SK-N-SH treated with all-trans-retinoic acid at 6 μM for 48 hours (cell line): Measurements from ENCODE around the gene GFM1.

Source experiments
- ATAC-seq: fragments of 200-7000 bp; cut with Tn5 transposase; 3 replicates; pipeline ENCODE4 v1.9.1; 2020; ENCODE audit warnings: mild to moderate bottlenecking, moderate library complexity
- CSDC2 ChIP-seq: fragments of 250-450 bp; sonication (Bioruptor Pico); IDR thresholded peaks from 2 replicates; pipeline ENCODE4 v1.5.0; 2020; ENCODE audit warnings: mild to moderate bottlenecking, moderate library complexity
- ESRRG ChIP-seq: fragments of 250-450 bp; sonication (Bioruptor Pico); IDR thresholded peaks from 2 replicates; pipeline ENCODE4 v1.6.1; 2021; ENCODE audit warnings: mild to moderate bottlenecking
- GLIS3 ChIP-seq: fragments of 250-450 bp; sonication (Bioruptor Pico); IDR thresholded peaks from 2 replicates; pipeline ENCODE4 v1.5.0; 2020; ENCODE audit warnings: mild to moderate bottlenecking, moderate library complexity
- ISL1 ChIP-seq: fragments of 250-450 bp; sonication (Bioruptor Pico); IDR thresholded peaks from 2 replicates; pipeline ENCODE4 v2.1.2; 2022; ENCODE audit warnings: mild to moderate bottlenecking, moderate library complexity
- PPARA ChIP-seq: fragments of 250-450 bp; sonication (Bioruptor Pico); IDR thresholded peaks from 2 replicates; pipeline ENCODE4 v1.5.0; 2020; ENCODE audit warnings: mild to moderate bottlenecking, borderline replicate concordance
- RARB ChIP-seq: fragments of 250-450 bp; sonication (Bioruptor Pico); IDR thresholded peaks from 2 replicates; pipeline ENCODE4 v1.8.0; 2021; ENCODE audit warnings: mild to moderate bottlenecking, moderate library complexity
- SNAI2 ChIP-seq: fragments of 250-450 bp; sonication (Bioruptor Pico); IDR thresholded peaks from 2 replicates; pipeline ENCODE4 v1.5.0; 2020; ENCODE audit warnings: mild to moderate bottlenecking, moderate library complexity
- TCF4 ChIP-seq: fragments of 250-450 bp; sonication (Bioruptor Pico); IDR thresholded peaks from 2 replicates; pipeline ENCODE4 v1.8.0; 2021; ENCODE audit warnings: mild to moderate bottlenecking, moderate library complexity, borderline replicate concordance
- TOX ChIP-seq: fragments of 250-450 bp; sonication (Bioruptor Pico); IDR thresholded peaks from 2 replicates; pipeline ENCODE4 v1.8.0; 2021; ENCODE audit warnings: mild to moderate bottlenecking, moderate library complexity, borderline replicate concordance
- ZC3H10 ChIP-seq: fragments of 250-450 bp; sonication (Bioruptor Pico); IDR thresholded peaks from 2 replicates; pipeline ENCODE4 v1.5.1; 2021; ENCODE audit warnings: mild to moderate bottlenecking, moderate library complexity
- ZFP3 ChIP-seq: fragments of 250-450 bp; sonication (Bioruptor Pico); IDR thresholded peaks from 2 replicates; pipeline ENCODE4 v1.5.0; 2020; ENCODE audit warnings: mild to moderate bottlenecking, moderate library complexity
- ZFP30 ChIP-seq: fragments of 450-650 bp; formaldehyde crosslinking; IDR thresholded peaks from 2 replicates; pipeline ENCODE4 v1.5.0; 2022; ENCODE audit warnings: mild to moderate bottlenecking, moderate library complexity
- ZNF565 ChIP-seq: fragments of 450-650 bp; formaldehyde crosslinking; conservative IDR thresholded peaks from 2 replicates; pipeline ENCODE4 v1.5.0; 2020; ENCODE audit warnings: low read depth, mild to moderate bottlenecking, moderate library complexity
- ZNF8 ChIP-seq: fragments of 450-650 bp; formaldehyde crosslinking; IDR thresholded peaks from 2 replicates; pipeline ENCODE4 v1.5.0; 2020; ENCODE audit warnings: mild to moderate bottlenecking, moderate library complexity
- TF ChIP-seq, protein P1 (sequence below): fragments of 250-450 bp; sonication (Bioruptor Pico); IDR thresholded peaks from 2 replicates; pipeline ENCODE4 v1.8.0; 2020; ENCODE audit warnings: mild to moderate bottlenecking, moderate library complexity, borderline replicate concordance
- TF ChIP-seq, protein P2 (sequence below): fragments of 250-450 bp; sonication (Bioruptor Pico); IDR thresholded peaks from 2 replicates; pipeline ENCODE4 v1.8.0; 2021; ENCODE audit warnings: low read depth, mild to moderate bottlenecking, moderate library complexity, borderline replicate concordance
- TF ChIP-seq, protein P3 (sequence below): fragments of 250-450 bp; sonication (Bioruptor Pico); IDR thresholded peaks from 2 replicates; pipeline ENCODE4 v1.5.1; 2020; ENCODE audit warnings: low read depth, mild to moderate bottlenecking, moderate library complexity
- TF ChIP-seq, protein P4 (sequence below): fragments of 250-450 bp; sonication (Bioruptor Pico); IDR thresholded peaks from 2 replicates; pipeline ENCODE4 v1.5.1; 2021; ENCODE audit warnings: mild to moderate bottlenecking, moderate library complexity
- TF ChIP-seq, protein P5 (sequence below): fragments of 250-450 bp; sonication (Bioruptor Pico); IDR thresholded peaks from 2 replicates; pipeline ENCODE4 v1.5.0; 2020; ENCODE audit warnings: mild to moderate bottlenecking, moderate library complexity

Gene GFM1

DNA sequence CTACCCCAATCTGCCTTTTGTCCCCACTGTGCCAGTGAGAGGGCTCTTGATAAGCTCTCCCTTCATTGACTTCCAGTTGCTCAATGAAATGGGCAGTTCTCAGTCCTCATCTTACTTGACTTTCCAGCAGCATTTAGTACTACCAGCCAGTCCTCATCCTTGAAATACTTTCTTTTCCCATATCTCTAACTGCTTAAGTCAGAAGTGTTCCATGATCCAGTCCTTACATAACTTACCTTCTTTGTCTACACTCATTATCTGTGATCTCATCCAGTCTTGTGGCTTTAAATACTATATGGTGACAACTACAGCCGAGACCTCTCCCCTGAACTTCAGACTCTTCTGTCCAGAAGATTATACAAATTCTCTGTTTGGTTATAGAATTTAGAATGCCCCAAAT, 59.2 kb downstream of the GFM1 start (continued):
- TF ChIP-seq, protein P1, sequence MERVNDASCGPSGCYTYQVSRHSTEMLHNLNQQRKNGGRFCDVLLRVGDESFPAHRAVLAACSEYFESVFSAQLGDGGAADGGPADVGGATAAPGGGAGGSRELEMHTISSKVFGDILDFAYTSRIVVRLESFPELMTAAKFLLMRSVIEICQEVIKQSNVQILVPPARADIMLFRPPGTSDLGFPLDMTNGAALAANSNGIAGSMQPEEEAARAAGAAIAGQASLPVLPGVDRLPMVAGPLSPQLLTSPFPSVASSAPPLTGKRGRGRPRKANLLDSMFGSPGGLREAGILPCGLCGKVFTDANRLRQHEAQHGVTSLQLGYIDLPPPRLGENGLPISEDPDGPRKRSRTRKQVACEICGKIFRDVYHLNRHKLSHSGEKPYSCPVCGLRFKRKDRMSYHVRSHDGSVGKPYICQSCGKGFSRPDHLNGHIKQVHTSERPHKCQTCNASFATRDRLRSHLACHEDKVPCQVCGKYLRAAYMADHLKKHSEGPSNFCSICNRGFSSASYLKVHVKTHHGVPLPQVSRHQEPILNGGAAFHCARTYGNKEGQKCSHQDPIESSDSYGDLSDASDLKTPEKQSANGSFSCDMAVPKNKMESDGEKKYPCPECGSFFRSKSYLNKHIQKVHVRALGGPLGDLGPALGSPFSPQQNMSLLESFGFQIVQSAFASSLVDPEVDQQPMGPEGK (CRISPR knock-in tag): no peak
- TF ChIP-seq ISL1 (CRISPR knock-in tag): no peak
- TF ChIP-seq ZFP3: no peak
- TF ChIP-seq ZNF565 (CRISPR knock-in tag): no peak
- TF ChIP-seq, all 23 proteins: peak for 0

DNA sequence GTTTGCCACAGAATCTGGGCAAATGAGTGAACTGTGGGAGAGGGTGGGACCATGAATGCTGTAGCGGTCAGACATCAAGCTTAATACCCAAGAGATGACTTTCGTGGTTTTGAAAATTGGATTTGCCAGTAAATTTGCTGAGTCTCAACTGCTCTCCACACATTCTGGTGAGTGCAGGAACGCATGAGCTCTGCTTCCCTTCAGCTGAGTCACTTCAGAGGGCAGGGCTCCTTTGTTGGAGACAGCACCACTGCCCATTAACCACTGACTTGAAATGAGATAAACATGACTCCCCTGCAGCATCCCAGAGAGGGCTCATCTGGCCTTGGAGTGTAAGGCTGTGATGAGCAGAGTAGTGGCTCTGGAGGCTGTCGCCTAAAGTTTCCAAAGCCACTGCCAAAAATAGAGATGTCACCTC, 65.3 kb downstream of the GFM1 start:
- ATAC-seq: peak; percentile 99
- TF ChIP-seq, protein P2, sequence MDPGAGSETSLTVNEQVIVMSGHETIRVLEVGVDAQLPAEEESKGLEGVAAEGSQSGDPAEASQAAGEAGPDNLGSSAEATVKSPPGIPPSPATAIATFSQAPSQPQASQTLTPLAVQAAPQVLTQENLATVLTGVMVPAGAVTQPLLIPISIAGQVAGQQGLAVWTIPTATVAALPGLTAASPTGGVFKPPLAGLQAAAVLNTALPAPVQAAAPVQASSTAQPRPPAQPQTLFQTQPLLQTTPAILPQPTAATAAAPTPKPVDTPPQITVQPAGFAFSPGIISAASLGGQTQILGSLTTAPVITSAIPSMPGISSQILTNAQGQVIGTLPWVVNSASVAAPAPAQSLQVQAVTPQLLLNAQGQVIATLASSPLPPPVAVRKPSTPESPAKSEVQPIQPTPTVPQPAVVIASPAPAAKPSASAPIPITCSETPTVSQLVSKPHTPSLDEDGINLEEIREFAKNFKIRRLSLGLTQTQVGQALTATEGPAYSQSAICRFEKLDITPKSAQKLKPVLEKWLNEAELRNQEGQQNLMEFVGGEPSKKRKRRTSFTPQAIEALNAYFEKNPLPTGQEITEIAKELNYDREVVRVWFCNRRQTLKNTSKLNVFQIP: no peak
- TF ChIP-seq RARB (no peak), ESRRG (no peak), ISL1 (CRISPR knock-in tag) (peak; percentile 75; the same call in 1 of the 2 replicates), ZC3H10 (CRISPR knock-in tag) (no peak), ZFP30 (CRISPR knock-in tag) (no peak), TOX (CRISPR knock-in tag) (no peak), CSDC2 (CRISPR knock-in tag) (no peak), ZNF8 (no peak)
- TF ChIP-seq, protein P1 (CRISPR knock-in tag): peak; percentile 29; the same call in 1 of the 2 replicates
- TF ChIP-seq, protein P3, sequence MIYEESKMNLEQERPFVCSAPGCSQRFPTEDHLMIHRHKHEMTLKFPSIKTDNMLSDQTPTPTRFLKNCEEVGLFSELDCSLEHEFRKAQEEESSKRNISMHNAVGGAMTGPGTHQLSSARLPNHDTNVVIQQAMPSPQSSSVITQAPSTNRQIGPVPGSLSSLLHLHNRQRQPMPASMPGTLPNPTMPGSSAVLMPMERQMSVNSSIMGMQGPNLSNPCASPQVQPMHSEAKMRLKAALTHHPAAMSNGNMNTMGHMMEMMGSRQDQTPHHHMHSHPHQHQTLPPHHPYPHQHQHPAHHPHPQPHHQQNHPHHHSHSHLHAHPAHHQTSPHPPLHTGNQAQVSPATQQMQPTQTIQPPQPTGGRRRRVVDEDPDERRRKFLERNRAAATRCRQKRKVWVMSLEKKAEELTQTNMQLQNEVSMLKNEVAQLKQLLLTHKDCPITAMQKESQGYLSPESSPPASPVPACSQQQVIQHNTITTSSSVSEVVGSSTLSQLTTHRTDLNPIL (CRISPR knock-in tag): no peak

DNA sequence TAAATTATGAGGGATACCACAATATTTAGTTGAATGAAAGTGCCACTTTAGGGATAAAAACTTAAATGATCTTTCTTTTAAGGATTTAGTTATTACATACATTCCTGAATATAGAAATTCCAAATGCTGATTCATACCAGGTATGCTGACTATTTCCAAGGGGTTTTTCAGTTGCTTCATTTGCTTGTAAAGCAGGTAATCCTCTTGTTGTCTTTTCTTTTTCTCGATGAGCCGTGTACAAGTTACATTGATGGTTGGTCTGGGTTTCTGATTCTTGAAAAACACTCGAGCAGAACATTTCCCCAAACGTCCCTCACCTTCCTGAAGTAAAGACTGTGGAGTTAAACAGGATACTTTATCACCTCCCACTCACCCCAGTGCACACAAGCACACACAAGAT, 66.3 kb downstream of the GFM1 start:
- TF ChIP-seq, protein P4, sequence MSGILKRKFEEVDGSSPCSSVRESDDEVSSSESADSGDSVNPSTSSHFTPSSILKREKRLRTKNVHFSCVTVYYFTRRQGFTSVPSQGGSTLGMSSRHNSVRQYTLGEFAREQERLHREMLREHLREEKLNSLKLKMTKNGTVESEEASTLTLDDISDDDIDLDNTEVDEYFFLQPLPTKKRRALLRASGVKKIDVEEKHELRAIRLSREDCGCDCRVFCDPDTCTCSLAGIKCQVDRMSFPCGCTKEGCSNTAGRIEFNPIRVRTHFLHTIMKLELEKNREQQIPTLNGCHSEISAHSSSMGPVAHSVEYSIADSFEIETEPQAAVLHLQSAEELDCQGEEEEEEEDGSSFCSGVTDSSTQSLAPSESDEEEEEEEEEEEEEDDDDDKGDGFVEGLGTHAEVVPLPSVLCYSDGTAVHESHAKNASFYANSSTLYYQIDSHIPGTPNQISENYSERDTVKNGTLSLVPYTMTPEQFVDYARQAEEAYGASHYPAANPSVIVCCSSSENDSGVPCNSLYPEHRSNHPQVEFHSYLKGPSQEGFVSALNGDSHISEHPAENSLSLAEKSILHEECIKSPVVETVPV (CRISPR knock-in tag): no peak
- ATAC-seq: no peak

DNA sequence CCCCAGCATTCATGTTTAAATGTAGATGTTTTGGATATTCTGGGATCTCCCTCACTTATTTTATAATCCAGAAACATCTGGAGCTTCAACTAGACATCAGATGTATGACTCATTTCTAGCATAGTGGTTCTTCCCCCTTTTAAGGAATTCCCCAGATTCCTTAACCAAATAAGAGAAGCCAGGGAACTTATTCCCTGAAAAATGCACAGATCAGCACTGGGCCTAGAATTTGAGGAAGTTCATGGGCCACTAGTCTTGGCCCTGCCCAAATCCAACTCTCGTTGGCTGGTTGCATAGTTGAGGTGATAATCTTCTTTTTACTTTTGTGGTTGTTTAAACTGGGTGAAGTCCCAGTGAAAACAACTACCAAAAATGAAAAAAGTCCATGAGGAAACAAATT, 67.6 kb downstream of the GFM1 start:
- peak; percentile 30; the same call in 2 of the 3 replicates for ATAC-seq
- TF ChIP-seq, protein P3 (CRISPR knock-in tag): no peak

DNA sequence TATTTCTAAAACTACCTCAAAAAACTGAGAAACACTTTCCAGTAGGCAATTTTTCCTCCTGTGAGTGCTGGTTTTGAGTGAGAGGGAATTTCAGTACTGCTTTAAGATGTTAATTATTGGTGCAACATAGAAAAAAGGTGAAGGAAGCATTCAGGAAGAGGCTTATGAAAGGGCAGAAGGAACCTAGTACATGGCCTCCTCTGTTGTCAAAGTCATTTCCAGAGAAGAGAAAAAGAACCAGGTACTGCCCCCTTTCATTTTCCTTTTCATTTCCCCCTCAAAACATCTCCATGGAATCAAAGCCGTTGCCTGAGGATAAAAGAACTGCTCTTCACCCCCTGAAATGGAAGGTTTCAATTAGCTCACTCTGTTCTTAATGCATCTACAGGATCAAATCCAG, 68.1 kb downstream of the GFM1 start:
- ATAC-seq: no peak
- TF ChIP-seq TCF4 (CRISPR knock-in tag): no peak
- TF ChIP-seq ZNF565 (CRISPR knock-in tag): no peak
- TF ChIP-seq, protein P1 (CRISPR knock-in tag): no peak
- TF ChIP-seq GLIS3 (CRISPR knock-in tag): no peak
- no peak for TF ChIP-seq PPARA (CRISPR knock-in tag)
- no peak for TF ChIP-seq RARB
- TF ChIP-seq ISL1 (CRISPR knock-in tag): no peak
- TF ChIP-seq ZC3H10 (CRISPR knock-in tag): no peak
- no peak for TF ChIP-seq SNAI2
- TF ChIP-seq, protein P5, sequence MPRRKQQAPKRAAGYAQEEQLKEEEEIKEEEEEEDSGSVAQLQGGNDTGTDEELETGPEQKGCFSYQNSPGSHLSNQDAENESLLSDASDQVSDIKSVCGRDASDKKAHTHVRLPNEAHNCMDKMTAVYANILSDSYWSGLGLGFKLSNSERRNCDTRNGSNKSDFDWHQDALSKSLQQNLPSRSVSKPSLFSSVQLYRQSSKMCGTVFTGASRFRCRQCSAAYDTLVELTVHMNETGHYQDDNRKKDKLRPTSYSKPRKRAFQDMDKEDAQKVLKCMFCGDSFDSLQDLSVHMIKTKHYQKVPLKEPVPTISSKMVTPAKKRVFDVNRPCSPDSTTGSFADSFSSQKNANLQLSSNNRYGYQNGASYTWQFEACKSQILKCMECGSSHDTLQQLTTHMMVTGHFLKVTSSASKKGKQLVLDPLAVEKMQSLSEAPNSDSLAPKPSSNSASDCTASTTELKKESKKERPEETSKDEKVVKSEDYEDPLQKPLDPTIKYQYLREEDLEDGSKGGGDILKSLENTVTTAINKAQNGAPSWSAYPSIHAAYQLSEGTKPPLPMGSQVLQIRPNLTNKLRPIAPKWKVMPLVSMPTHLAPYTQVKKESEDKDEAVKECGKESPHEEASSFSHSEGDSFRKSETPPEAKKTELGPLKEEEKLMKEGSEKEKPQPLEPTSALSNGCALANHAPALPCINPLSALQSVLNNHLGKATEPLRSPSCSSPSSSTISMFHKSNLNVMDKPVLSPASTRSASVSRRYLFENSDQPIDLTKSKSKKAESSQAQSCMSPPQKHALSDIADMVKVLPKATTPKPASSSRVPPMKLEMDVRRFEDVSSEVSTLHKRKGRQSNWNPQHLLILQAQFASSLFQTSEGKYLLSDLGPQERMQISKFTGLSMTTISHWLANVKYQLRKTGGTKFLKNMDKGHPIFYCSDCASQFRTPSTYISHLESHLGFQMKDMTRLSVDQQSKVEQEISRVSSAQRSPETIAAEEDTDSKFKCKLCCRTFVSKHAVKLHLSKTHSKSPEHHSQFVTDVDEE: no peak
- TF ChIP-seq CSDC2 (CRISPR knock-in tag): no peak
